GM18909 (cell line): ENCODE measurements around the gene TAAR9.
"Not testable (repeated sequence)": the region's sequence is repeated elsewhere in the genome, so short reads cannot be mapped to it uniquely, and the experiment has no call there.

Experiments
- ATAC-seq: cut with Tn5 transposase; IDR thresholded peaks from one replicate; pipeline ENCODE4 v1.9.1; 2021; ENCODE audit warnings: mild to moderate bottlenecking; ENCODE audit not compliant: unreplicated experiment, poor library complexity

TAAR9 gene

GRCh38 chr6:132513831-132514545 is 24.1 kb upstream of the TAAR9 start:
- no peak for ATAC-seq

GRCh38 chr6:132515386-132515785 is 22.7 kb upstream of the TAAR9 start:
- no peak for ATAC-seq

- no peak for ATAC-seq
Measured at GRCh38 chr6:132520953-132521352, 17.1 kb upstream of the TAAR9 start.

- ATAC-seq, result no peak
Measured at GRCh38 chr6:132524646-132525045, 13.4 kb upstream of the TAAR9 start.

- ATAC-seq, result no peak
Measured at GRCh38 chr6:132525866-132526265, 12.2 kb upstream of the TAAR9 start.

- ATAC-seq, result no peak
Measured at GRCh38 chr6:132526461-132526860, 11.6 kb upstream of the TAAR9 start.

- no peak for ATAC-seq
Measured at GRCh38 chr6:132527791-132528190, 10.3 kb upstream of the TAAR9 start.

- peak; percentile 77 for ATAC-seq
Measured at GRCh38 chr6:132530293-132530974, 7.6 kb upstream of the TAAR9 start.

- ATAC-seq, result not testable (repeated sequence)
Measured at GRCh38 chr6:132534546-132534945, 3.5 kb upstream of the TAAR9 start.

GRCh38 chr6:132537145-132537544 is 932 bp upstream of the TAAR9 start:
- ATAC-seq, result no peak

- no peak for ATAC-seq
Measured at GRCh38 chr6:132544826-132545225, 6.7 kb downstream of the TAAR9 start.

GRCh38 chr6:132548746-132549463 is 10.8 kb downstream of the TAAR9 start:
- ATAC-seq, result no peak

- no peak for ATAC-seq
Measured at GRCh38 chr6:132551214-132551613, 13.1 kb downstream of the TAAR9 start.

- no peak for ATAC-seq
Measured at GRCh38 chr6:132552372-132552771, 14.3 kb downstream of the TAAR9 start, which contains the start of gene TAAR8. Gene TAAR8, plus strand, starts transcription at chr6:132552672. Its CDS starts 21 bp downstream, at chr6:132552693.

- ATAC-seq, result not testable (repeated sequence)
Measured at GRCh38 chr6:132560087-132560486, 22.0 kb downstream of the TAAR9 start.

- ATAC-seq, result no peak
Measured at GRCh38 chr6:132566404-132566803, 28.3 kb downstream of the TAAR9 start.

GRCh38 chr6:132567566-132567965 is 29.5 kb downstream of the TAAR9 start:
- ATAC-seq, result no peak

- no peak for ATAC-seq
Measured at GRCh38 chr6:132568611-132569010, 30.5 kb downstream of the TAAR9 start.

- ATAC-seq, result no peak
Measured at GRCh38 chr6:132569170-132569569, 31.1 kb downstream of the TAAR9 start.

GRCh38 chr6:132570221-132570777 is 32.2 kb downstream of the TAAR9 start, which contains the start of gene TAAR6:
Gene TAAR6, plus strand, starts transcription at chr6:132570322. Its CDS starts 0 bp downstream, at chr6:132570322.
- ATAC-seq, result no peak

GRCh38 chr6:132571774-132572173 is 33.7 kb downstream of the TAAR9 start:
- no peak for ATAC-seq
